ENCODE data around the gene BTNL2.
"Not testable (repeated sequence)": the region's sequence is repeated elsewhere in the genome, so short reads cannot be mapped to it uniquely, and the experiment has no call there.

The BTNL2 gene

DNA sequence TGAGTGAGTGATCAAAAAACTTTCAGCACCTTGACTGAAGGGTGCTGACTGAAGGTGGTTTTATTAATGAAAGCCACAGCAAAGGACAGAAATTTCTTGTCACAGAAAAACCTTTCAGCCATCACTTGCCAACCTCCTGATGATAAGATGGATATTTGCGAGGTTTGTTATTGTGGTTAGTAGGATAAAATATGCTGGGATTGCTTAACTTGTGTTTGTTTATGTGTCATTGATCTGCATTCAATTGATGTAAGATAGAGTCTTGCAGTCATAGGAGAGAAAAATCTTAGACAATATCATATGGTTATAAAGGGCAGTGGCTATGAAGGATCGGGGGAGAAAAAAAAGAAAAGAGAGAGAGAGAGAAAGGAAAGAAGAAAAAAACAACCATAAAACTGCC, 36.5 kb downstream of the BTNL2 start:
- no peak for DNase-seq (ENCODE audit: low read depth)

GRCh38 chr6:32369660-32370059, 37.3 kb downstream of the BTNL2 start:
- DNase-seq (ENCODE audit: low read depth) = no peak

GRCh38 chr6:32367644-32368043, 39.3 kb downstream of the BTNL2 start:
- DNase-seq (ENCODE audit: low read depth) = no peak

DNA sequence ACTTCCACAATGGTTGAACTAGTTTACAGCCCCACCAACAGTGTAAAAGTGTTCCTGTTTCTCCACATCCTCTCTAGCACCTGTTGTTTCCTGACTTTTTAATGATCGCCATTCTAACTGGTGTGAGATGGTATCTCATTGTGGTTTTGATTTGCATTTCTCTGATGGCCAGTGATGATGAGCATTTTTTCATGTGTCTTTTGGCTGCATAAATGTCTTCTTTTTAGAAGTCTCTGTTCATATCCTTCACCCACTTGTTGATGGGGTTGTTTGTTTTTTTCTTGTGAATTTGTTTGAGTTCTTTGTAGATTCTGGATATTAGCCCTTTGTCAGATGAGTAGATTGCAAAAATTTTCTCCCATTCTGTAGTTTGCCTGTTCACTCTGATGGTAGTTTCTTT, 47.8 kb downstream of the BTNL2 start:
- not testable (repeated sequence) for DNase-seq (ENCODE audit: low read depth)

GRCh38 chr6:32358548-32358947, 48.4 kb downstream of the BTNL2 start:
- DNase-seq (ENCODE audit: low read depth) = not testable (repeated sequence)

DNA sequence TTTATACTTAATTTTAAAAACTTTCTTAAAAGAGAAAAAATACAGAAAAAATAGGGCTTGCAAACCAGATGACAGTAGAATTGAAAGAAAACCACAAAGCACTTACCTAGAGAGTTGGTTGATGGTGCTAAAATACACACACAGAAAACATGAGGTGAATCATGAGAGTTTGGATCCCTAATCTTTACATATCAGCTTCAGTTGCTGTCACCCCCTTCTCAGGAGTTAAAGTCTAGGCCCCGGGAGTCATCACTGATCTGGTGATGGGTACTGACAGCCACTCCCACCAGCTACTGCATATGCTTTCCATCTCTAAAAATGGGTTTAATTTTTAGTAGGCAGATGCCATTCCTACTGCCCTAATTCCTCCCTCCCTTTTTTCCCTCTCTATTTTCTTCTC, 52.0 kb downstream of the BTNL2 start:
- DNase-seq (ENCODE audit: low read depth) = no peak

- DNase-seq (ENCODE audit: low read depth) = no peak
Measured at GRCh38 chr6:32353348-32353747, 53.6 kb downstream of the BTNL2 start.

Measured in activated T-cell treated with anti-CD3 and anti-CD28 coated beads for 24 hours (primary cell).